H1 (cell line): Measurements from ENCODE around the gene SMAD7. TPM values are rescaled to one million over a fixed set of nuclear protein-coding genes. Genes with fewer than 3 reads are reported as not detected.

Experiments
- CTCF ChIA-PET: fragments of 300-600 bp; sonication (Branson Sonifier 250); formaldehyde crosslinking; loops from one replicate; lab custom pipeline; 2021; ENCODE audit not compliant: partially characterized antibody; lab: Charles Lee
- POLR2A ChIA-PET: fragments of 300-600 bp; sonication (Branson Sonifier 250); formaldehyde crosslinking; loops from one replicate; lab custom pipeline; 2021; ENCODE audit warnings: inconsistent platforms; ENCODE audit not compliant: partially characterized antibody; lab: Charles Lee
- DNase-seq, 2 experiments: peaks; one replicate each; pipeline versions ENCODE4 v3.0.0 to v3.0.0-alpha.2; 2010 to 2022; ENCODE audit warnings: low spot score in 2 of 2, low read depth in 1 of 2, mixed read lengths in 1 of 2
- FAIRE-seq: peaks from 2 replicates; lab custom pipeline; 2011; peaks lifted over from hg19 to GRCh38; lab: Jason Lieb, UNC
- H2AFZ ChIP-seq: 2 replicates; pipeline ENCODE4 v1.8.1; 2012; ENCODE audit warnings: low read length, inconsistent platforms
- H2AK5ac ChIP-seq: 2 replicates; pipeline ENCODE4 v1.6.1; 2013; ENCODE audit warnings: low read depth, low read length
- H2BK120ac ChIP-seq: replicated peaks from 2 replicates; pipeline ENCODE3; 2013; ENCODE audit warnings: low read depth, low read length, inconsistent platforms
- H2BK12ac ChIP-seq: 2 replicates; pipeline ENCODE4 v1.6.1; 2013; ENCODE audit warnings: low read depth, low read length
- H2BK15ac ChIP-seq: 2 replicates; pipeline ENCODE4 v1.6.1; 2013; ENCODE audit warnings: low read length
- H2BK20ac ChIP-seq: 2 replicates; pipeline ENCODE4 v1.6.1; 2013; ENCODE audit warnings: low read length
- H2BK5ac ChIP-seq: 2 replicates; pipeline ENCODE4 v1.6.1; 2013; ENCODE audit warnings: low read depth, low read length
- H3K14ac ChIP-seq: 2 replicates; pipeline ENCODE4 v1.6.1; 2013; ENCODE audit warnings: inconsistent platforms; ENCODE audit not compliant: insufficient read length
- H3K18ac ChIP-seq: 2 replicates; pipeline ENCODE4 v1.6.1; 2013; ENCODE audit warnings: low read length; ENCODE audit errors: extremely low read depth
- H3K23ac ChIP-seq: 2 replicates; pipeline ENCODE4 v1.6.1; 2013; ENCODE audit warnings: inconsistent platforms; ENCODE audit not compliant: insufficient read length
- H3K23me2 ChIP-seq: 2 replicates; pipeline ENCODE4 v1.6.1; 2013; ENCODE audit warnings: low read depth, low read length
- H3K27ac ChIP-seq: 2 replicates; pipeline ENCODE4 v1.6.1; 2011; ENCODE audit warnings: low read depth, low read length, inconsistent platforms
- H3K27me3 ChIP-seq, 4 experiments: replicated peaks in 1 of 4; 1 replicate in 1 of 4; 2 replicates in 3 of 4; pipeline versions ENCODE4 v1.6.1 to v1.8.1; 2011 to 2013; ENCODE audit warnings: low read length in 3 of 4, mild to moderate bottlenecking in 3 of 4, inconsistent platforms in 2 of 4, mixed read lengths in 2 of 4, moderate library complexity in 1 of 4; ENCODE audit not compliant: control insufficient read depth in 3 of 4, insufficient read depth in 3 of 4; ENCODE audit errors: extremely low read depth in 1 of 4
- H3K36me3 ChIP-seq, 4 experiments: 2 replicates each; pipeline versions ENCODE4 v1.6.1 to v1.8.1; 2011 to 2013; ENCODE audit warnings: mild to moderate bottlenecking in 4 of 4, low read length in 3 of 4, moderate library complexity in 2 of 4, control low read depth in 1 of 4, inconsistent platforms in 1 of 4; ENCODE audit not compliant: insufficient read depth in 4 of 4, control insufficient read depth in 2 of 4
- H3K4ac ChIP-seq: replicated peaks from 2 replicates; pipeline ENCODE3; 2013; ENCODE audit warnings: low read length, low read depth, mixed read lengths, inconsistent platforms; ENCODE audit not compliant: insufficient read length
- H3K4me1 ChIP-seq, 4 experiments: replicated peaks in 1 of 4; 1 replicate in 1 of 4; 2 replicates in 3 of 4; pipeline versions ENCODE4 v1.6.1 to v1.8.1; 2011 to 2013; ENCODE audit warnings: low read length in 3 of 4, inconsistent platforms in 2 of 4, mixed read lengths in 1 of 4; ENCODE audit not compliant: insufficient read depth in 4 of 4, control insufficient read depth in 3 of 4
- H3K4me2 ChIP-seq, 2 experiments: 2 replicates each; pipeline versions ENCODE4 v1.6.1 to v1.8.1; 2011 to 2013; ENCODE audit warnings: low read depth in 2 of 2, low read length in 2 of 2, control low read depth in 1 of 2, inconsistent platforms in 1 of 2, mild to moderate bottlenecking in 1 of 2; ENCODE audit not compliant: insufficient read depth in 1 of 2
- H3K4me3 ChIP-seq, 4 experiments: fragments of 200-600, 300-600 bp in 1 of 4; sonication (generic), shearing (Covaris generic), sonication (Bioruptor Twin) in 1 of 4; 2 replicates each; pipeline versions ENCODE4 v1.5.1 to v1.8.1; 2011 to 2016; ENCODE audit warnings: low read length in 4 of 4, low read depth in 3 of 4, control low read depth in 2 of 4, inconsistent platforms in 2 of 4, mild to moderate bottlenecking in 2 of 4, mixed read lengths in 1 of 4, moderate library complexity in 1 of 4; ENCODE audit not compliant: insufficient read depth in 2 of 4; ENCODE audit errors: extremely low read depth in 1 of 4
- H3K56ac ChIP-seq: replicated peaks from 2 replicates; pipeline ENCODE3; 2013; ENCODE audit warnings: low read depth, mild to moderate bottlenecking, mixed read lengths, low read length, inconsistent platforms; ENCODE audit not compliant: insufficient read length
- H3K79me1 ChIP-seq: 2 replicates; pipeline ENCODE4 v1.6.1; 2013; ENCODE audit warnings: low read depth, low read length, control low read depth
- H3K79me2 ChIP-seq, 2 experiments: 2 replicates each; pipeline versions ENCODE4 v1.6.1 to v1.8.1; 2012 to 2013; ENCODE audit warnings: low read length in 2 of 2, mild to moderate bottlenecking in 2 of 2, inconsistent platforms in 1 of 2; ENCODE audit not compliant: insufficient read depth in 2 of 2, control insufficient read depth in 1 of 2
- H3K9ac ChIP-seq, 4 experiments: replicated peaks in 1 of 4; 1 replicate in 1 of 4; 2 replicates in 3 of 4; pipeline versions ENCODE4 v1.6.1 to v1.8.1; 2011 to 2013; ENCODE audit warnings: low read depth in 3 of 4, low read length in 3 of 4, control low read depth in 2 of 4, mild to moderate bottlenecking in 2 of 4, moderate library complexity in 2 of 4, inconsistent platforms in 1 of 4; ENCODE audit errors: extremely low read depth in 1 of 4
- H3K9me3 ChIP-seq, 2 experiments: 2 replicates each; pipeline versions ENCODE4 v1.6.1 to v1.8.1; 2012 to 2013; ENCODE audit warnings: mild to moderate bottlenecking in 2 of 2, moderate library complexity in 2 of 2, control low read depth in 1 of 2, inconsistent platforms in 1 of 2, low read depth in 1 of 2, low read length in 1 of 2, mixed read lengths in 1 of 2; ENCODE audit not compliant: insufficient read depth in 2 of 2
- H4K20me1 ChIP-seq, 2 experiments: replicated peaks in 1 of 2; 2 replicates each; pipeline versions ENCODE3 to v1.8.1; 2011 to 2013; ENCODE audit warnings: inconsistent platforms in 2 of 2, low read length in 2 of 2, mild to moderate bottlenecking in 1 of 2; ENCODE audit not compliant: insufficient read depth in 2 of 2, control insufficient read depth in 1 of 2
- H4K5ac ChIP-seq: 2 replicates; pipeline ENCODE4 v1.6.1; 2013; ENCODE audit warnings: low read length, low read depth, mixed read lengths, inconsistent platforms; ENCODE audit not compliant: insufficient read length
- H4K8ac ChIP-seq: 2 replicates; pipeline ENCODE4 v1.8.0; 2013; ENCODE audit warnings: mild to moderate bottlenecking, moderate library complexity, low read length, inconsistent platforms; ENCODE audit not compliant: insufficient read depth; ENCODE audit errors: extremely low read depth
- H4K91ac ChIP-seq: replicated peaks from 2 replicates; pipeline ENCODE3; 2013; ENCODE audit warnings: low read length, mixed read lengths, inconsistent platforms; ENCODE audit not compliant: insufficient read length
- BCL11A ChIP-seq, 2 experiments: IDR thresholded peaks; one replicate each; pipeline ENCODE4 v1.6.1; 2011; ENCODE audit warnings: low read depth in 2 of 2, low read length in 2 of 2, mild to moderate bottlenecking in 2 of 2
- CREB1 ChIP-seq: IDR thresholded peaks from 2 replicates; pipeline ENCODE4 v1.6.1; 2012; ENCODE audit warnings: inconsistent platforms
- JUN ChIP-seq: IDR thresholded peaks from 2 replicates; pipeline ENCODE4 v1.6.1; 2011; ENCODE audit warnings: low read depth, mild to moderate bottlenecking, improper control_type of control experiment, low read length
- NANOG ChIP-seq: IDR thresholded peaks from 2 replicates; pipeline ENCODE4 v1.6.1; 2011; ENCODE audit warnings: low read length, low read depth, mild to moderate bottlenecking, inconsistent platforms; ENCODE audit not compliant: insufficient read depth, poor library complexity, severe bottlenecking
- RFX5 ChIP-seq: IDR thresholded peaks from 2 replicates; pipeline ENCODE4 v1.6.1; 2011; ENCODE audit warnings: low read depth, low read length, improper control_type of control experiment, borderline replicate concordance
- YY1 ChIP-seq: IDR thresholded peaks from 2 replicates; pipeline ENCODE4 v1.6.1; 2011; ENCODE audit warnings: low read depth, mild to moderate bottlenecking, low read length
- WGBS, 2 experiments: shearing (Covaris generic) in 1 of 2; methylation state at CpG; one replicate each; pipeline versions ENCODE4 v1.1.6 to v1.1.7; 2013 to 2015; ENCODE audit warnings: low lambda C conversion rate in 2 of 2, mixed read lengths in 2 of 2, inconsistent platforms in 1 of 2, low coverage in 1 of 2, missing lambda C conversion rate in 1 of 2; ENCODE audit not compliant: insufficient replicate concordance in 2 of 2, insufficient coverage in 1 of 2, insufficient read length in 1 of 2; ENCODE audit errors: extremely low coverage in 1 of 2, missing lambda C conversion rate in 1 of 2; 5-methylcytosine and 5-hydroxymethylcytosine counted together
- polyA plus RNA-seq, 7 experiments: library from polyadenylated mRNA; depleted of rRNA in 3 of 7; stranded (reverse) in 5 of 7; unstranded in 2 of 7; fragments of >200 nt in 5 of 7; fragments of 200-250 nt in 2 of 7; gene quantifications; 1 replicate in 5 of 7; 2 replicates in 1 of 7; 4 replicates in 1 of 7; pipeline versions ENCODE4 v1.2.1 to v1.2.3, GENCODE V29; 2011 to 2013; ENCODE audit warnings: missing spikeins in 2 of 7, mixed read lengths in 2 of 7
- total RNA-seq: library from RNA; stranded (reverse); fragmentation: NEBNext Ultra II Directional; extraction: Animal tissue kit (Norgen Biotek cat#: 25700); gene quantifications from 2 replicates; pipeline ENCODE4 v1.2.1, GENCODE V29; 2021

SMAD7 gene
- total and polyA plus RNA-seq, 2 of the 8 experiments (the other 6 are each of a cell fraction or from before 2014, with no cell fraction given) = 6.5 to 15.5 TPM

DNA sequence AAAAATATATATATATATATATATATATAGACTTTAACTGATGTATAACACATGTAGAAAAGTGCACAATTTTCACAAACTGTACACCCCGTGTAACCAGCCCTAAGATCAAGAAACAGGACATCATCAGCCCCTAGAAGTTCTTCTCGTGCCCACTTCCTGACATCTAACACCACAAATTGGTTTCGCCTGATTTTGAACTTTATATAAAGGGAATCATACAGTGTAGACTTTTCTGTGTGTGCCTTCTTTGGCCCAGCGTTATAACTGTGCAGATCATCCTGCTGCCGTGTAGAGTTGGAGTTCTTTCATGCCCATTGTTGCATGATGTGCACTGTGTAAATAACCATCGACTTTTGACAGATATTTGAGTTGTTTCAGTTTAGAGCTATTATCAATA is 41.0 kb downstream of the SMAD7 start:
- Histone ChIP-seq H2BK12ac (no peak overlapping the region), H3K9me3 (no peaks in the 10 kb centered on the region), H2AK5ac (no peak overlapping the region), H3K27ac (no peak overlapping the region), H3K23ac (no peak overlapping the region), H3K18ac (no peak overlapping the region), H2BK120ac (no peak overlapping the region), H3K56ac (no peak overlapping the region), H3K27me3 (no peaks in the 10 kb centered on the region; a peak in 1 of 7 replicates), H2BK5ac (no peak overlapping the region), H3K4me1 (no peaks in the 10 kb centered on the region; a peak in 2 of 7 replicates), H3K23me2 (no peaks in the 10 kb centered on the region), H4K8ac (no peak overlapping the region), H3K4me3 (no peak overlapping the region), H2BK20ac (no peak overlapping the region), H3K9ac (no peak overlapping the region), H3K79me1 (no peaks in the 10 kb centered on the region), H2BK15ac (no peak overlapping the region), H3K4me2 (no peak overlapping the region), H2AFZ (no peak overlapping the region), H3K14ac (no peak overlapping the region), H4K20me1 (no peaks in the 10 kb centered on the region), H4K5ac (no peak overlapping the region)
- WGBS, 2 experiments = 94% methylated on average over 6 of the region's 6 CpGs; no CpG with 5 or more reads in 1 of the 2 experiments
- DNase-seq = no peak
- ChIA-PET CTCF (interaction anchor here (0.8 to 1.0 kb wide), 2 partner anchors 12 to 136 kb away, joined by 3 read pairs; no protein-coding TSS in a partner anchor), POLR2A (no interaction called here)
- FAIRE-seq = no peak
- TF ChIP-seq JUN = no peak
- no peak for TF ChIP-seq CREB1
- no peak for TF ChIP-seq NANOG
- no peak for TF ChIP-seq YY1
- TF ChIP-seq BCL11A (IDR thresholded peaks at IDR 0.05; ENCODE audit: low read depth in 2 of 2, low read length in 2 of 2) = no peak
- no peak for TF ChIP-seq RFX5
- TF ChIP-seq, all 59 proteins: peak for 0
- Histone ChIP-seq H4K91ac (no peak overlapping the region), H3K4ac (no peak overlapping the region), H3K36me3 (no peaks in the 10 kb centered on the region), H3K79me2 (no peaks in the 10 kb centered on the region)
